ENCODE data around the gene BRF1. TPM values are rescaled to one million over a fixed set of nuclear protein-coding genes. Genes with fewer than 3 reads are reported as not detected.
"Not testable (repeated sequence)": the region's sequence is repeated elsewhere in the genome, so short reads cannot be mapped to it uniquely, and the experiment has no call there.

The BRF1 gene
- total and polyA plus RNA-seq, 2 of the 8 experiments (the other 6 are each of a cell fraction or from before 2014, with no cell fraction given), result 7.7 to 18.3 TPM

DNA sequence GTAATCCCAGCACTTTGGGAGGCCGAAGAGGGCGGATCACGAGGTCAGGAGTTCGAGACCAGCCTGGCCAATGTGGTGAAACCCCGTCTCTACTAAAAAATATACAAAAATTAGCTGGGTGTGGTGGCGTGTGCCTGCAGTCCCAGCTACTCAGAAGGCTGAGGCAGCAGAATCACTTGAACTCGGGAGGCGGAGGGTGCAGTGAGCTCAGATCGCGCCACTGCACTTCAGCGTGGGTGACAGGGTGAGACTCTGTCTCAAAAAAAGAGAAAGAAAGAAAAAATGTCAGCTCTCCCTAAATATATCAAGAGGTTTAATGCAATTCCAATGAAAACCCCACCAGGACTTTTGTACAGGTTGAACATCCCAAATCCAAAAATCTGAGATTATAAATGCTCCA is 3.5 kb downstream of the BRF1 start:
- H3K79me1 ChIP-seq (ENCODE audit: low read depth, low read length); H3K27ac ChIP-seq (ENCODE audit: low read depth, low read length); H2BK12ac ChIP-seq (ENCODE audit: low read depth, low read length); H3K23me2 ChIP-seq (ENCODE audit: low read depth, low read length); H2BK20ac ChIP-seq (ENCODE audit: low read length); H2BK120ac ChIP-seq (replicated peaks; ENCODE audit: low read depth, low read length); DNase-seq (ENCODE audit: low read depth in 1 of 2, low spot score in 2 of 2); H2AFZ ChIP-seq (ENCODE audit: low read length); H4K5ac ChIP-seq (ENCODE audit: insufficient read length, low read depth, low read length); H4K91ac ChIP-seq (replicated peaks; ENCODE audit: insufficient read length, low read length); H3K9ac ChIP-seq (replicated peaks in 1 of 4; ENCODE audit: extremely low read depth in 1 of 4, low read depth in 3 of 4, low read length in 3 of 4); FAIRE-seq; H3K14ac ChIP-seq (ENCODE audit: insufficient read length); H3K36me3 ChIP-seq (ENCODE audit: control insufficient read depth in 2 of 4, insufficient read depth in 4 of 4, low read length in 3 of 4); H2BK5ac ChIP-seq (ENCODE audit: low read depth, low read length); H3K4me3 ChIP-seq (ENCODE audit: extremely low read depth in 1 of 4, insufficient read depth in 2 of 4, low read depth in 3 of 4, low read length in 4 of 4); H3K4ac ChIP-seq (replicated peaks; ENCODE audit: insufficient read length, low read depth, low read length); H3K27me3 ChIP-seq (replicated peaks in 1 of 4; ENCODE audit: control insufficient read depth in 3 of 4, extremely low read depth in 1 of 4, insufficient read depth in 3 of 4, low read length in 3 of 4); H3K4me1 ChIP-seq (replicated peaks in 1 of 4; ENCODE audit: control insufficient read depth in 3 of 4, insufficient read depth in 4 of 4, low read length in 3 of 4); H3K9me3 ChIP-seq (ENCODE audit: insufficient read depth in 2 of 2, low read depth in 1 of 2, low read length in 1 of 2); H2BK15ac ChIP-seq (ENCODE audit: low read length); H3K4me2 ChIP-seq (ENCODE audit: insufficient read depth in 1 of 2, low read depth in 2 of 2, low read length in 2 of 2); H4K8ac ChIP-seq (ENCODE audit: extremely low read depth, insufficient read depth, low read length); H3K23ac ChIP-seq (ENCODE audit: insufficient read length); H3K56ac ChIP-seq (replicated peaks; ENCODE audit: insufficient read length, low read depth, low read length); H3K18ac ChIP-seq (ENCODE audit: extremely low read depth, low read length); H2AK5ac ChIP-seq (ENCODE audit: low read depth, low read length): not testable (repeated sequence)
- POLR2A ChIA-PET (ENCODE audit: partially characterized antibody), result interaction anchor here (1.5 kb wide), 1 partner anchor 17 kb away, joined by 4 read pairs; the partner anchor contains the start of gene PACS2
- 96% methylated on average over 11 of the region's 11 CpGs; no CpG with 5 or more reads in 1 of the 2 experiments for whole genome bisulfite sequencing, 2 experiments (ENCODE audit: extremely low coverage in 1 of 2, insufficient coverage in 1 of 2, insufficient read length in 1 of 2, insufficient replicate concordance in 2 of 2, low coverage in 1 of 2, low lambda C conversion rate in 2 of 2, missing lambda C conversion rate in 1 of 2)
- H4K20me1 ChIP-seq (replicated peaks in 1 of 2; ENCODE audit: control insufficient read depth in 1 of 2, insufficient read depth in 2 of 2, low read length in 2 of 2), result peaks cover 6 to 22% of the 10 kb centered on the region in 2 experiments
- H3K79me2 ChIP-seq (ENCODE audit: control insufficient read depth in 1 of 2, insufficient read depth in 2 of 2, low read length in 2 of 2), result peaks cover 0 to 35% of the 10 kb centered on the region in 2 experiments; a peak in 2 of 4 replicates
- CTCF ChIA-PET (ENCODE audit: partially characterized antibody), result interaction anchor here (0.6 to 2.2 kb wide), 9 partner anchors 8 to 95 kb away, joined by 3 to 7 read pairs (median 3); no protein-coding TSS in a partner anchor
